ENCODE results near the gene RBMS1. TPM values are rescaled to one million over a fixed set of nuclear protein-coding genes. Genes with fewer than 3 reads are reported as not detected.

Gene RBMS1
- total RNA-seq, 4 donors from 2014 or later = 133 to 180 (median 139) TPM

GRCh38 chr2:160333324-160334027, 160.1 kb downstream of the RBMS1 start:
- ATAC-seq (ENCODE audit: low FRiP score) (no peak), DNase-seq (ENCODE audit: low spot score) (no peak)
- no peak for TF ChIP-seq CTCF (IDR thresholded peaks at IDR 0.05)

GRCh38 chr2:160332318-160332717, 161.3 kb downstream of the RBMS1 start:
- DNase-seq (ENCODE audit: low spot score) (no peak), ATAC-seq (ENCODE audit: low FRiP score) (no peak)
- no peak for TF ChIP-seq CTCF (IDR thresholded peaks at IDR 0.05)

- TF ChIP-seq CTCF (IDR thresholded peaks at IDR 0.05) = no peak
- no peak for DNase-seq (ENCODE audit: low spot score)
- no peak for ATAC-seq (ENCODE audit: low FRiP score)
Observed at GRCh38 chr2:160331258-160332025, 162.2 kb downstream of the RBMS1 start.

GRCh38 chr2:160328811-160329527, 164.6 kb downstream of the RBMS1 start:
- no peak for TF ChIP-seq CTCF (IDR thresholded peaks at IDR 0.05)
- ATAC-seq (ENCODE audit: low FRiP score) (no peak), DNase-seq (ENCODE audit: low spot score) (no peak)

- no peak for DNase-seq (ENCODE audit: low spot score)
- no peak for ATAC-seq (ENCODE audit: low FRiP score)
- no peak for TF ChIP-seq CTCF (IDR thresholded peaks at IDR 0.05)
Observed at GRCh38 chr2:160326786-160327185, 166.8 kb downstream of the RBMS1 start.

GRCh38 chr2:160325418-160325817, 168.2 kb downstream of the RBMS1 start:
- no peak for DNase-seq (ENCODE audit: low spot score)
- no peak for ATAC-seq (ENCODE audit: low FRiP score)
- TF ChIP-seq CTCF (IDR thresholded peaks at IDR 0.05) = no peak

Data from omental fat pad (tissue), 4 donors.